H4 (cell line): ENCODE results near the gene MZT2A. TPM values are rescaled to one million over a fixed set of nuclear protein-coding genes. Genes with fewer than 3 reads are reported as not detected.
"Not testable (repeated sequence)": the region's sequence is repeated elsewhere in the genome, so short reads cannot be mapped to it uniquely, and the experiment has no call there.

Experiments used
- DNase-seq: peaks from one replicate; pipeline ENCODE4 v3.0.0-alpha.2; 2015; ENCODE audit warnings: low spot score
- total RNA-seq: library from RNA; depleted of rRNA; stranded (reverse); fragments of >200 nt; shearing (Covaris generic); gene quantifications from 2 replicates; pipeline ENCODE4 v1.2.3, GENCODE V29; 2014; rRNA removed

The MZT2A gene, protein sequence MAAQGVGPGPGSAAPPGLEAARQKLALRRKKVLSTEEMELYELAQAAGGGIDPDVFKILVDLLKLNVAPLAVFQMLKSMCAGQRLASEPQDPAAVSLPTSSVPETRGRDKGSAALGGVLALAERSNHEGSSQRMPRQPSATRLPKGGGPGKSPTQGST
- total RNA-seq = 99.3 and 154 TPM in 2 replicates

DNA sequence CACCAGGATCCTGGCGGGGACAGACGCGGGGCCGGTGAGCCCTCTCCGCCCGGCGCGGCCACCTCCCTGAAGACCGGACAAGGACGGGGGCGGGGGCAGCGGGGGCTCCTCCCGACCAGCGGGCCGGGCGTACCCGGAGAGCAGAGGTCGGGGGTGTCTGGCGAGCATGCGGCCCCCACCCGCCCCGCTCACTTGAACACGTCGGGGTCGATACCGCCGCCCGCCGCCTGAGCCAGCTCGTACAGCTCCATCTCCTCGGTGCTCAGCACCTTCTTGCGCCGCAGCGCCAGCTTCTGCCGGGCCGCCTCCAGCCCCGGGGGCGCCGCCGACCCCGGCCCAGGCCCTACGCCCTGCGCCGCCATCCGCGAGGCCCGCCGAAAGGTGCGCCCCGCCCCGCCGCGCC is at the start of gene MZT2A:
Gene MZT2A (minus strand): TSS at position 383 of the 403 bp plus-strand sequence. CDS start 21 bp downstream, at position 362.
- DNase-seq = not testable (repeated sequence)

DNA sequence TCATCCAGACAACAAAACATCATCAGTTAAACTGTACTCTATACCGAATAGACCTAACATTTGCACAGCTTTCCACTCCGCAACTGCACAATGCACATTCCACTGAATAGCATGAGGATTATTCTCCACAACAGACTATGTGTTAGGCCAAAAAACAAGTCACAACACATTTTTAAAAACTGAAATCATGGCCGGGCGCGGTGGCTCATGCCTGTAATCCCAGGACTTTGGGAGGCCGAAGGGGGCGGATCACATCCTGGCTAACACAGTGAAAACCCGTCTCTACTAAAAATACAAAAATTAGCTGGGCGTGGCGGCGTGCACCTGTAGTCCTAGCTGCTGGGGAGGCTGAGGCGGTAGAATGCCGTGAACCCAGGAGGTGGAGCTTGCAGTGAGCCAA is 46.7 kb upstream of the MZT2A start:
- not testable (repeated sequence) for DNase-seq

DNA sequence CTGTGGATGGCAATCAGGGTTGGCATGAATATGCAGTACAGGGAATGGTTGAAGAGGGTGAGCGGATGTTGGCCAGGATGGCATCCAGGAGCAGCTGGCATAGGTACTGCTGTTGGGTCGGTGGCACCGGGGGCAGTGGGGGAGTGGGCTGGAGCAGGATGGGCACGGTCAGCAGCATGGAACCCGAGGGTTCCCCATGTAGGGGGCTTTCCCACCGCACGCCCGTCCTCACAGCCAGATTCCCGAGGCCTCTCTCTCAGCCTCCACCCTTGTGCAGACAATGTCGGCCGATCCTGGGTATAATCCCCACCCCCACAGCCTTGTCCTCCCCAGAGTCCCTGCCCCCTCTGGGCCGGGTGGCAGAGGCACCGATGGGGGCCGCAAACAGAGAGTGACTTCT is 44.6 kb upstream of the MZT2A start:
- not testable (repeated sequence) for DNase-seq

DNA sequence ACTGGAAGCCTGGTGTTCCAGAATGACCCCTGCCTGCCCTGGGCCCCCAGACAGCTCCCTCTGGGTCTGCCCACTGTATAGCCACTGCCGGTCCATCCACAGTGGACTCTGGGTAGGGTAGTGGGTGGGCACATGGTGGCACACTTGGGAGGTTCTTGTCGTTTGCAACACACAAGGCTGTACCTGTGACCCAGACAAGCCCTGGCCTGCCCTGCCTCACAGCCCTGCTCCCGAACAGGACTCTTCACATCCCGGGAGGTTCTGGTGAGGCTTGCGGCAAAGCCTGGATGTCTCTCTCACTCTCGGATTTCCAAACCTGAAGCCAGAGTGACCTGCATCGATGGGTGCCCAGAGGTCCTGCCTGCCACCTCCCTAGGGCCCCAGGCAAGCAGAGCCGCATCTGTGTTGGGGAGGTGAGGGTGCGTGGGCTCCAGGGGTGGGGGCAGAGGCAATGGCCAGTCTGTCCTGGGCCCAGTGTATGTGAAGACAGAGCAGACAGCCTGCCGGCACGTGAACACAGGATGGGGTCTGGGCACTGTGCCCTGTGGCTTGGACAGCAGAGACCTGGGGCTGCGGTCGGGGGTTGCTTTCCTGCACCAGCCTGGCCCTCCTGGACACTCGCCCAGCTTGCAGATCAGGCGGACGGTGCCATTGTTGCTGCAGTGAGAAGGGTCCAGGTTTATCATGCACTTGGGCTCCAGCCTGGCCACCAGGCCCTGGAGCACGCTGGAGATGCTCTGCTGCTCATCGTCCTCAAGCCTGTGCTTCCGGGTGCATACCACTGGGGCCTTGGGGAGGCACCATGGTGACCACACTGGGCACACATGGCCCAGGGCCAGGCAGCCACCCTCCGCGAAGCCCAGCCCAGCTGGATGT is 44.0 kb upstream of the MZT2A start:
- not testable (repeated sequence) for DNase-seq

DNA sequence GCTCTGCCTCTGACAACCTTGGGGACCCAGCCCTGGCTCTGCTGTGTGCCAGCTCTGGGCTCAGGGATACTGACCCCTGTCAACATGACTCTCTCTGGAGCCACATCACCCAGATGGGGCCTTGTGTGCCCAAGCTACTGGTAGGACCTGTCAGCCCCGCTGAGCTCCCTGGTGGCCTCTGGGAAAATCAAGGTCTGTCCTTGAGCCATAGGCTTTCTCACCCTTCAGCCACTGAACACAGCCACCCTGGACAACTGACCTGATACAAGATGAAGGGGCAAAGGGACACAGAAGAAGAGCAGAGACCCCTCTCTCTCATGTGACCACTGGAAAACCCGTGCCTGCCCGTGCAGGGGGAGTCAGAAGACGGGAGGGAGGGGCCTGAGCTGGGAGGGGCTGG is 43.3 kb upstream of the MZT2A start:
- DNase-seq = no peak

DNA sequence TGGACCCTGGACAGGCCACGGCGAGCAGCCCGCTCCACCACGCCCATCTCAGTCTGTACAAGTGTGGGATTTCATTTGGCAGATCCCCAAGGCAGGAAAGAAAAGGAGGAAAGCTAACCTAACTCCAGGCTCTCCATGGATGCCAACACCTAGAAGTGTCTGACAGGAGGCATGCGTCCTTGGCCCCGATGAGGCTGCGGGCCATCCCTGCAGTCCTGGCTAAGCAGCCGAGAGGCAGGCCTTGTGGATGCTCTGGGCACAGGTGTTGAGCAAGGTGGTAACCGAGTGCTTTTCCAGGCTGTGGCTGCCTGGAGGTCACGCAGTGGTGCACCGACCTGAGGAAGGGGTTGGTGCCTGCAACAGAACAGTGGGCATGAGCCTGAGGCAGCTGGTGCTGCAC is 42.8 kb upstream of the MZT2A start:
- DNase-seq = not testable (repeated sequence)

DNA sequence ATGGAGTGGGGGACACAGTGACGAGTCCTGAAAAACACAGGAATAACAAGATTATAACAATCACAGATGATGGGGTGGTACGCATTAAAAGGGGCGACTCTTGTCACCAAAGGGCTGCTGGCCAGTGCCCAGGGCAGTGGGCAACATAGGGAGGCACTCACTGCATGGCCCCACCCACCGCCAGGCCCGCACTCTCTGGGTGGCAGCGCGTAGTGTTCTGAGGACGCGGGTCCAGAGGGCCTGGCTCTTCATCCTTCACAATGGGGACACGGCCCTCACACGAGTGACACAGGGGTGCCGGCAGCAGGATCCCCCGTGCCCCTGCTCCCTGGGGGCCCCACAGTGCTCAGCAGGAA is 42.1 kb upstream of the MZT2A start:
- DNase-seq = not testable (repeated sequence)

DNA sequence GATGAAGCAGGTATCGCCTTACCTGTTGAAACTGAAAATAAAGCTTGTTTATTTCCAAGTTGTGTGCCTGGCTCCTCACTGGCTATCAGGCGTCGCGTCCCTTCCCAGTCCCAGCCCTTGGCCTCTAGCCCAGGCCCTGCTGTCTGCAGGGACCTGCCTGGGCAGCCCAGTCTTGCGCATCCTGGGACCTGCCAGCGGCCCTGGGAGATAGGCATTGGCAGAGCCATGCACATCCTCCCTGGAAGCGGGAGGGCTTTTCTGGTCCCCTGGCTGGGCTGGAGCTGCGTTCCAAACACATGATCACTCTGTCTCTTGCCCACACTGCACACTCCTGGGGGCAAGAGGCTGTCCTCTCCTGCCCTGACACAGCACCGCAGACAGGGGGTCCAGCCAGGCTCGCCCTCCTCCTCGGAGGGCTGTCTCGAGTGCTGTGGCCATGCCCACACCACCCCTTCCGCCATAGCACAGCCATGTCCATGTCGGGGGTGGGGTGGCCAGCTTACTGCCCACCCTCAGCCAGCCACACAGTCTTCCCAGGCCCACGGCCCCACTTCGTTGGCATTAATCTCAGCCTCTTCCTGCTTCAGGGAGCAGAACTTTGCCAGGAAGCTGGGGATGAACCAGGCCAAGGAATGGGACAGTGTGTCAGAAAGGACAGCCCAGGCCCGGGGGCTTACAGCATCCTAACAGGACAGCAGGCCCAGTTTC is 41.6 kb upstream of the MZT2A start:
- DNase-seq = not testable (repeated sequence)

DNA sequence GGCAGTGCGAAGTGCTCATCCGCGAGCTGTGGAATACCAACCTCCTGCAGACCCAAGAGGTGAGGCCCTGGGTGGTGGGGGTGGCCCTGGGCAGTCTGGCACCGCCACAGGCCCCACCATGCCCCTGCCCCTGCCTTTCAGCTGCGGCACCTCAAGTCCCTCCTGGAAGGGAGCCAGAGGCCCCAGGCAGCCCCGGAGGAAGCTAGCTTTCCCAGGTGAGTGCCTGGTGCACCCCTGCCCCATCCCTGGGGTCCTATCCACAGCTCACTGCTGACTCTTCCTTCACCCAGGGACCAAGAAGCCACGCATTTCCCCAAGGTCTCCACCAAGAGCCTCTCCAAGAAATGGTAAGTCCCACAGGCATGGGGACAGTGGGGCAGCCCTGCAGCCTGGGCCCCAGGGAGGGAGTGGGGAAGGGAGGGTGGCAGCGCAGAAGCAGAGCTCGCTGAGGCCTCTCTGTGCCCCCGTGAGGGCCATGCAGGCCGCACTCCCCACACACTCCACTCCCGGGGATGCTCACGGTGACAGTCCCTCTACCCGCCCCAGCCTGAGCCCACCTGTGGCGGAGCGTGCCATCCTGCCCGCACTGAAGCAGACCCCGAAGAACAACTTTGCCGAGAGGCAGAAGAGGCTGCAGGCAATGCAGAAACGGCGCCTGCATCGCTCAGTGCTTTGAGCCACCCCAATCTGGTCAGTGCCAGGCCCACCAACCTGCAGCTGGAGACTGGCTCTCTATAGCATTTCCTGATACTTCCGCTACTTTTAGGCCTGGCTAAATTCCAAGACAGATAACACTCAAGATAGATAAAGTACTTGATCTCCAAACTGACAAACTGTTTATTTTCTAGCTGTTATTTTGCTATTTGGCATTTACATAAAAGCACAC is 40.8 kb upstream of the MZT2A start:
- not testable (repeated sequence) for DNase-seq

DNA sequence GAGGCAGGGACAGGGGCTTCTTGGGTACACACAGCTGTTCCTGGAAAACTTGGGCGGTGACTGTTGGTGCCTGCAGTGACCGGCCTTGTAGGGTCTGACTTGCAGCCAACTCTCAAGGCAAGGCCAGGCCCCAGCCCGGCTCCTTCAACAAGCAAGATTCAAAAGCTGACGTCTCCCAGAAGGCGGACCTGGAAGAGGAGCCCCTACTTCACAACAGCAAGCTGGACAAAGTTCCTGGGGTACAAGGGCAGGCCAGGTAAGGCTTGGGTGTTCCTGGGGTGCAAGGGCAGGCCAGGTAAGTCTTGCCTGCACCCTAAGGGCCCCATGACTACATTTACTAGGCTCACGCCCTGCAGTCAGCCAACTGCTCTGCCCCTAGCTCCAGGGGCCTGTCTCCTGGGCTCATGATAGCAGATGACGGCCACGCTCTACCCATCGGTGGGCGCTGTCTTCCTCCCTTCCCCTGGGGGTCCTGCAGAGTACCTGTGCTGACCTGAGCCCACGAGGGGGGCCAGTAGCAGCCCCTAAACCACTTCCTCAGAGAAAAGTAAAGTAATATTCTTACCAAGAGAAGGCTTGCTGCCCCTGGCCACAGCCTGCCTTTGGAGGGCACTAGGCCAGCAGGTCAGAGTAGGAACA is 39.5 kb upstream of the MZT2A start:
- DNase-seq = not testable (repeated sequence)

DNA sequence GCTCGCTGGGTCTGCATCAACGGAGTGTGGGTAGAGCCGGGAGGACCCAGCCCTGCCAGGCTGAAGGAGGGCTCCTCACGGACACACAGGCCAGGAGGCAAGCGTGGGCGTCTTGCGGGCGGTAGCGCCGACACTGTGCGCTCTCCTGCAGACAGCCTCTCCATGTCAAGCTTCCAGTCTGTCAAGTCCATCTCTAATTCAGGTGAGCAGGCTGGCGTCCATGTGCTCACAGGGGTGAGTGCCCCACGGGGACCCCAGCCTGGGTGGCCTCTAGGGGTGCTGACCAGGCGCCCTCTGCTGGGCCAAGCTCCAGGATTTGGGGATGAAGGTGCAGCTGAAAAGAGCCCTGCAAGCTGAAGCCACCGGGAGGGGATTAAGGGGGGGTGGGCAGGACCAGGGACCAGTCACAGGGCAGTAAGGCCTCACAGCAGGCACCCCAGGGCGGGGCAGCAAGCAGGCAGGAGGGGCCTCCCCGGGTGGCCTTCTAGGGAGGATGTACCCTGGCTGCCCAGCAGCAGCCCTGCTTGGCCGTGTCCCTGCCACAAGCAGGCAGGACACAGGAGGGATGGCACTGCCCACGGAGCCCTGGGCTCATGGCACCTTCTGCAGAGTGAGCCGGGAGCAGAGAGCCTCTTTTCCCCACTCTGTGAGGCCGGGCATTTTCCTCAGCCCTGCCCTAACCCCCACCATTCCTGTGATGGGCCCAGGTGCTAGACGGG is 38.6 kb upstream of the MZT2A start:
- not testable (repeated sequence) for DNase-seq

DNA sequence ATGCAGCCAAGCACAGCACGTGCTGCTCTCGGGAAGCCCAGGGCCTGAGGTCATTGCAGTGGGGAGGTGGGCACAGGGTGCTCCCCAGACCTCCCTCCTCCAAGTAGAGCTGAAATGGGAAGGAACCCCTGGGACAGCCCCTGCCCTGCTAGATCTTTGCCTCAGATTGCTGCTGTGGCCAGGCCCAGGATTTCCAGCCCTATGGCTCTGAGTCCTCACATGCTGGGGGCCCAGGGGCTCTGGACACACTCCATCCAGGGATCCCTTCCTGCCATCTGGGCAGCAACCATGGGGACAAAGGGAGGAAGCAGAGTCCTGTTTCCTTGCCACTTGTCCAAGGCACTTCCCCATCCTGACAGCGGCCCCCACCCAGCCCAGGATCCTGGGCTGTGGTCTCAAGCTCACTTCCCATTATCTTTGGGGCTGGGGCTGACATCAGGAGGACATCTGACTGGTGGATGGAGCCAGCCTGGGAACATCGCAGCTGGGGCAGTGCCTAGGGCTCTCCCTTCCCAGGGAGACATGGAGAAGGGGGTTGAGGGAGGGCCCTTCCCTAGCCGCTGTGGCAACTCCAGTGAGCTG is 37.8 kb upstream of the MZT2A start:
- not testable (repeated sequence) for DNase-seq

DNA sequence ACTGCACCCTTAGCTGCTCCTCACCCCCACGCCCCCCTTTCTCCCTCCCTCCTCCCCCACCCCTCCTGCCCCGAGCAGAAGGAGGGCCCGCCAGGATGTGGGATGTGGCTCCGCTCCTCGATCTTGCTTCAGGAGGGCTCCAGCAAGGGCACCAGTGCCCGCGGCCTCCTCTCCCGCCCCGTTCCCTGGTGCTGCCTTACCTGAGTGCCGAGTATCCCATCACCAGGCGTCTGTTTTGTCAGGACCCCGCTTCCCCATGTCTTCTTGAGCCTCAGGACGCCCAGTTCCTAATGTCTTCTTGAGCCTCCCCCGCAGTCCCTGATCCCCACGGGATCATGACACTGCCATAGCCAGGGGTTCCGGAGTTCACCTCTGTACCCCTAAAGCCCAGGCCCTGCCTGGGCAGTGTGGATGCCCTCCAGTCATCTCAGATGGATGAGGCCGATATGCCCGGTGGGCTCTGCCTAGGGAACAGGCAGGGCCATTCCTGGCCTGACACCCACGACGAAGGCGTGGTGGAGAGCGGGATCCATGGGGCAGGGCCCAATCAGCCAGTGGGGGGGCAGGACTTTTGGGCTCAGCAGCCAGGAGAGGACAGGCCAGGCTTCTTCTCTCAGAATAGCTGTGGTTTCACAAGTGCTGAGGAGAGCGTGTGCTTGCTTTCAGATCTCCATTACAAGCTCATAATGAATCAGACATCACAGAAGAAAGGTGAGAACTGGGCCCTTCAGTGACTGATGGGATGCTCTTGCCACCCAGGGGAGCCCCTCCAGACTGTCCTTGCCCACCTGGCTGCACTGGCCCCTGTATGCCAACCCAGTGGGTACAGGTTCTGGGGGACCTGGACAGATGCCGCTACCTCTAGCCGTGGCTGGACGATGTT is 37.0 kb upstream of the MZT2A start:
- not testable (repeated sequence) for DNase-seq

DNA sequence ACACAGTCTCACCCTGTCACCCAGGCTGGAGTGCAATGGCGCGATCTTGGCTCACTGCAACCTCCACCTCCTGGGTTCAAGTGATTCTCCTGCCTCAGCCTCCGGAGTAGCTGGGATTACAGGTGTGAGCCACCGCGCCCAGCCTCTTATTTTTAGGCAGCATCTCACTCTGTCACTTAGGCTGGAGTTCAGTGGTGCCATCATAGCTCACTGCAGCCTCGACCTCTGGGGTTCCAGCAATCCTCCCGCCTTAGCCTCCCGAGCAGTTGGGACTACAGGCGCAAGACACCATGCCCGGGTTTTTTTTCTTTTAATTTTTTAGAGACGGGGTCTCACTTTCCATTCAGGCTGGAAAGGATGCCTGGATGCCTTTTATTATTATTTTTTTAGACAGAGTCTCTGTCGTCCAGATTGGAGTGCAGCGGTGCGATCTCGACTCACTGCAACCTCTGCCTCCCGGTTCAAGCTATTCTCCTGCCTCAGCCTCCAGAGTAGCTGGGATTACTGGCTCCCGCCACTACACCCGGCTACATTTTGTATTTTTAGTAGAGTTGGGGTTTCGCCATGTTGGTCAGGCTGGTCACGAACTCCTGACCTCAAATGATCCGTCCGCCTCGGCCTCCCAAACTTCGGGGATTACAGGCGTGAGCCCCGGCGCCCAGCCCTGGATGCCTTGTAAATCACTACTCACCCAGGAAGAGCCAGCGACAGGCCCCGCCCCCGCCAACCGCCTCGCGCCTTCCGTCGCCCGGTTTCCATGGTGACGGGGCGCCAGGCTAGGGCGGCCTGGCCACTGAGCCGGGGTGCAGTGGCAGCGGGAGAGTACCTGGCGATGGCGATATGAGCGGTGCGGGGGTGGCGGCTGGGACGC is 35.2 kb upstream of the MZT2A start, which contains the start of gene CCDC74A:
Gene CCDC74A (plus strand): TSS at position 758 of the 871 bp plus-strand sequence. CDS start 83 bp downstream, at position 841.
- DNase-seq = peak; percentile 67

DNA sequence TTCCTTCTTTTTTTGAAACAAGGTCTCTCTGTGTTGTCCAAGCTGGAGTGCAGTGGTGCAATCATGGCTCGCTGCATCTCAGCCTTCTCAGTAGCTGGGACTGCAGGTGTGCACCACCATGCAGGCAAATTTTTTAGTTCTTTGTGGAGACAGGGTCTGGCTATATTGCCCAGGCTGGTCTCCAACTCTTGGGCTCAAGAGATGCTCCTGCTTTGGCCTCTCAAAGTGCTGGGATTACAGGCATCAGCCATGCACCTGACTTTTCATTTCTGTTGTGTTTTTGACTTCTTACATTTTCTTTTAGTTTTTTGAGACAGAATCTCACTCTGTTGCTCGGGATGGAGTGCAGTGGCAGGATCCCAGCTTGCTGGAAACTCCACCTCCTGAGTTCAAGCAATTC is 33.1 kb upstream of the MZT2A start:
- DNase-seq = not testable (repeated sequence)

DNA sequence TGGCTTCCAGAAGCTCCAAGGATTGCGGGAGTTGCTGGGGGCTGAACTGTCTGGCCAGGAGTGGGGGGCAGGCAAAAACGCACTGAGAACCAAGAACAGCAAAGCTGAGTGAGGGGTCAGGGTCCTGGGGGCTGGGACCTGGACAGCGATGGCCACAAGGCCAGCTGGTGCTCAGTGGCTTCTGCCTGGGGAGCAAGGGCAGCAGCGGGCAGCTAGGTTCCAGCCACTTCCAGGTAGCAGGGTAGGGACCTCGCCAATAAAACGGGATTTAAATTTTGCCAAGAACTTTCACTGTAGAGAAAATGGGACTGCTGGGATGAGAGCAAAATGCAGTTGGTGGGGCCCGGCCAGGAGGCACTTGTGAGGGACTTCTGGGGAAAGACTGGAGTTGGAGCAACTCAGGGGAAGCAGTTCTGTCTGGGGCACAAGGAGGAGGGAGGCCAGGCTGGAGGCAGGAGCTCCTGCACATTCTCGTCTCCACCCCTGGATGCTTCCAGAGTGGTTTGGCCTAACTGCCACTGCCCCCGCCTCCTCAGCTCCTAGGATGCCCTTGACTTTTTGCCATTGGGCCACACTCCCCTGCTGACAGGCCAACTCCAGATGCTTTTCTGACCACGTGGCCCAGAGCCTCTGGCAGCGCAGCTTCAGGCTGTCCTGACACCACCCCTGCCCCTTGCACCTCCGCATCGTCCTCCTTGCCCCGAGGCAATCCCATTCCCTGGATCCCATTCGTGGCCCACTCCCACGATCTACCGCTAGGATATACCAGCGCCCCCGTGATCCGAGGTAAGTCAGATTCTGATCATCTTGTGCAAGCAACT is 30.0 kb upstream of the MZT2A start:
- DNase-seq = no peak

DNA sequence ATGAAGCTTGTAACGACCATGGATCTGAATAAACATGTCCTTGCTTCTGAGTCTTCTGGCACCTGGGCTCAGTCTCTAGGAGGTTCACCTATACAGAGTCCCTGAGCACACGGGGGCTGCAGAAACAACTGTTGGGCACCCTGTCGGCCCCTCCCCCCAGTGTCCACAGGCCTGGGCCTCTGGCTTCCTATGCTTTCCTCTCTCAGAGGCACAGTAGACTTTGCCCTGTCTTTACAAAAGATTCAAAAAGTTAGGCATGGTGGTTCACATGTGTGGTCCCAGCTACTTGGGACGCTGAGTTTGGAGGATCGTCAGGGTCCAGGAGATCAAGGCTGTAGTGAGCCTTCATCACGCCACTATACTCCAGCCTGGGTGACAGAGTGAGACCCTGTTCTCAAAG is 29.3 kb upstream of the MZT2A start:
- DNase-seq = not testable (repeated sequence)
